Measurements from ENCODE around the gene CFAP54.

GRCh38 chr12:96456265-96456974 is 33.0 kb upstream of the CFAP54 start:
- TF ChIP-seq CTCF (IDR thresholded peaks at IDR 0.05) (no peak), POLR2A (IDR thresholded peaks at IDR 0.05) (no peak)

All from thyroid gland (tissue), 4 donors.